ENCODE results near the gene AARS1.

Gene AARS1

DNA sequence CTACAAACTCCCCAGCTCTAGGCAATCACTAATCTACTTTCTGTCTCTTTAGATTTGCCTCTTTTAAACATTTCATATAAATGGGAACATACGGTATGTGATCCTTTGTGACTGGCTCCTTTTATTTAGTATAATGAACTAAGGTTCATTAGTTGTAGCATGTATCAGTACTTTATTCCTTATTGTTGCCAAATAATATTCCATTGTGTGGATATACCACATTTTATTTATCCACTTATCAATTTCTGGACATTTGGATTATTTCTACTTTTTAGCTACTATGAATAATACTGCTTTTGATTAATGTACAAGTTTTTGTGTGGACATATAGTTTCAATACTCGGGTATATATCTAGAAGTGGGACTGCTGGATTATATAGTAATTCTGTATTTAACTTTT, 17.6 kb upstream of the AARS1 start (continued):
- TF ChIP-seq ZNF133 (tag by site-specific recombination; IDR thresholded peaks at IDR 0.05) (no peak), SP2 (tag by site-specific recombination; IDR thresholded peaks at IDR 0.05) (no peak), ZNF488 (tag by site-specific recombination; IDR thresholded peaks at IDR 0.05) (no peak)

- POLR2A ChIA-PET: interaction anchor here (1.0 kb wide), 1 partner anchor 13 kb away, joined by 4 read pairs; no protein-coding TSS in a partner anchor
- TF ChIP-seq ZBTB26 (tag by site-specific recombination; optimal IDR thresholded peaks at IDR 0.05): no peak
- peaks cover 0 to 3% of the 10 kb centered on the region in 2 experiments; a peak in 2 of 3 replicates for H3K36me3 ChIP-seq (ENCODE audit: control insufficient read depth in 2 of 2, insufficient read depth in 1 of 2, low read length in 2 of 2)
- CTCF ChIA-PET: no interaction called here
- no peak overlapping the region for H3K4me3 ChIP-seq (ENCODE audit: low read depth, low read length)
- H3K9me3 ChIP-seq (ENCODE audit: control insufficient read depth, insufficient read depth, low read depth, low read length): no peaks in the 10 kb centered on the region
- H3K27ac ChIP-seq (ENCODE audit: extremely low read depth, low read depth, low read length): no peak overlapping the region
- H3K4me1 ChIP-seq (ENCODE audit: control insufficient read depth, insufficient read depth, low read length): no peaks in the 10 kb centered on the region; the same call in 1 of the 2 replicates
Observed at GRCh38 chr16:70304892-70305448, 15.7 kb upstream of the AARS1 start.

DNA sequence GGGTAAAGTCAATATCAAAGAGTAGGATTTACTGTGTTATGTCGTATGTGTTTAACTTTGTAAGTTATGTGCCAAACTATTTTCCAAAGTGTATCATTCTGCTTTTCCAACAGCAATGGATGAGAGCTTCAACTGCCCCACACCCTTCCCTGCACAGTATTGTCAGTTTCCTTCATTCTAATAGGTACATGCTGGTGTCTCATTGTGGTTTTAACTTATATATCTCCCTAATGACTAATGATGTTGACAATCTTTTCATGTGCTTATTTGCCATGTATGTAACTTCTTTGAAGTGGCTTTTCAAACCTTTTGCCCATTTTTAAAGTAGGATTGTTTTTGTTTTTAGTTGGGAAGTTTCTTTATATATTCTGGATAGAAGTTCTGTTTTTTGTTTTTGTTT, 13.4 kb upstream of the AARS1 start:
- ChIA-PET POLR2A (interaction anchor here (1.5 kb wide), 1 partner anchor 14 kb away, joined by 5 read pairs; no protein-coding TSS in a partner anchor), CTCF (no interaction called here)
- Histone ChIP-seq H3K9me3 (ENCODE audit: control insufficient read depth, insufficient read depth, low read depth, low read length) (no peaks in the 10 kb centered on the region), H3K36me3 (ENCODE audit: control insufficient read depth in 2 of 2, insufficient read depth in 1 of 2, low read length in 2 of 2) (peaks cover 0 to 3% of the 10 kb centered on the region in 2 experiments; a peak in 2 of 3 replicates), H3K4me3 (ENCODE audit: low read depth, low read length) (no peak overlapping the region), H3K4me1 (ENCODE audit: control insufficient read depth, insufficient read depth, low read length) (no peaks in the 10 kb centered on the region; the same call in 1 of the 2 replicates), H3K27ac (ENCODE audit: extremely low read depth, low read depth, low read length) (no peak overlapping the region)
- TF ChIP-seq MZF1 (tag by site-specific recombination; IDR thresholded peaks at IDR 0.05; ENCODE audit: borderline replicate concordance) (no peak), ZBTB49 (tag by site-specific recombination; IDR thresholded peaks at IDR 0.05; ENCODE audit: low read depth) (no peak), YY1 (tag by site-specific recombination; IDR thresholded peaks at IDR 0.05) (no peak), ZNF140 (tag by site-specific recombination; IDR thresholded peaks at IDR 0.05) (no peak), ZIC2 (tag by site-specific recombination; IDR thresholded peaks at IDR 0.05) (no peak), ZSCAN16 (tag by site-specific recombination; IDR thresholded peaks at IDR 0.05) (no peak), ZNF768 (tag by site-specific recombination; IDR thresholded peaks at IDR 0.05) (no peak), ZNF2 (tag by site-specific recombination; IDR thresholded peaks at IDR 0.05) (no peak)

- Histone ChIP-seq H3K27ac (ENCODE audit: extremely low read depth, low read depth, low read length) (no peak overlapping the region), H3K36me3 (ENCODE audit: control insufficient read depth in 2 of 2, insufficient read depth in 1 of 2, low read length in 2 of 2) (peaks cover 0 to 3% of the 10 kb centered on the region in 2 experiments; a peak in 2 of 3 replicates), H3K9me3 (ENCODE audit: control insufficient read depth, insufficient read depth, low read depth, low read length) (no peaks in the 10 kb centered on the region), H3K4me1 (ENCODE audit: control insufficient read depth, insufficient read depth, low read length) (no peaks in the 10 kb centered on the region; the same call in 1 of the 2 replicates), H3K4me3 (ENCODE audit: low read depth, low read length) (no peak overlapping the region)
- CTCF ChIA-PET: interaction anchor here (1.5 kb wide), 1 partner anchor 46 kb away, joined by 6 read pairs; the partner anchor contains the start of gene DDX19A
- no peak for TF ChIP-seq SCRT1 (tag by site-specific recombination; IDR thresholded peaks at IDR 0.05; ENCODE audit: borderline replicate concordance)
- TF ChIP-seq SETDB1 (IDR thresholded peaks at IDR 0.05; ENCODE audit: insufficient read length, low read length): peak; percentile 19
- POLR2A ChIA-PET: interaction anchor here (1.5 kb wide), 1 partner anchor 13 kb away, joined by 5 read pairs; no protein-coding TSS in a partner anchor
Observed at GRCh38 chr16:70301121-70301520, 11.8 kb upstream of the AARS1 start.

Measured in HEK293 (cell line).